HEK293 (cell line): ENCODE results near the gene EIF2D.

Experiments
- CTCF ChIA-PET: fragments of 350-600 bp; formaldehyde crosslinking; extraction: SDS; loops from one replicate; lab custom pipeline; 2021; ENCODE audit warnings: antibody characterized with exemption; lab: Yijun Ruan, JAX
- POLR2A ChIA-PET: fragments of 300-600 bp; formaldehyde crosslinking; extraction: SDS; loops from one replicate; lab custom pipeline; 2020; ENCODE audit warnings: antibody characterized with exemption, inconsistent platforms; lab: Yijun Ruan, JAX
- H3K27ac ChIP-seq: fragments of 200-500 bp; sonication (Bioruptor generic); 2 replicates; pipeline ENCODE4 v1.5.1; 2014; ENCODE audit warnings: low read depth, low read length, control low read depth, inconsistent platforms; ENCODE audit errors: extremely low read depth
- H3K36me3 ChIP-seq, 2 experiments: fragments of 200-500 bp in 1 of 2; sonication (Bioruptor generic) in 1 of 2; 1 replicate in 1 of 2; 2 replicates in 1 of 2; pipeline ENCODE4 v1.5.1; 2014 to 2017; ENCODE audit warnings: inconsistent platforms in 2 of 2, low read length in 2 of 2; ENCODE audit not compliant: control insufficient read depth in 2 of 2, insufficient read depth in 1 of 2
- H3K4me1 ChIP-seq: fragments of 200-500 bp; sonication (Bioruptor generic); 2 replicates; pipeline ENCODE4 v1.5.1; 2014; ENCODE audit warnings: mild to moderate bottlenecking, low read length, inconsistent platforms; ENCODE audit not compliant: control insufficient read depth, insufficient read depth
- H3K4me3 ChIP-seq: 2 replicates; pipeline ENCODE4 v1.5.1; 2011; ENCODE audit warnings: low read depth, mild to moderate bottlenecking, control low read depth, low read length, moderate library complexity
- H3K9me3 ChIP-seq: fragments of 200-500 bp; sonication (Bioruptor generic); 2 replicates; pipeline ENCODE4 v1.5.1; 2014; ENCODE audit warnings: low read depth, low read length, inconsistent platforms; ENCODE audit not compliant: control insufficient read depth, insufficient read depth
- ELK4 ChIP-seq: IDR thresholded peaks from 2 replicates; pipeline ENCODE4 v1.6.1; 2011; ENCODE audit warnings: mild to moderate bottlenecking, low read depth, low read length, borderline replicate concordance
- WT1 ChIP-seq: fragments of 450-650 bp; formaldehyde crosslinking; IDR thresholded peaks from 2 replicates; pipeline ENCODE4 v1.5.1; 2016; ENCODE audit warnings: missing biosample characterization, missing genetic modification characterization
- ZBTB7A ChIP-seq: fragments of 450-650 bp; formaldehyde crosslinking; IDR thresholded peaks from 2 replicates; pipeline ENCODE4 v1.5.1; 2016; ENCODE audit warnings: low read depth, missing biosample characterization, missing genetic modification characterization
- ZFP3 ChIP-seq: fragments of 450-650 bp; formaldehyde crosslinking; IDR thresholded peaks from 2 replicates; pipeline ENCODE4 v1.5.1; 2016; ENCODE audit warnings: low read depth, missing biosample characterization, missing genetic modification characterization
- ZFP69B ChIP-seq: fragments of 450-650 bp; formaldehyde crosslinking; IDR thresholded peaks from 2 replicates; pipeline ENCODE4 v1.5.1; 2016; ENCODE audit warnings: missing biosample characterization, missing genetic modification characterization
- ZNF157 ChIP-seq: fragments of 450-650 bp; formaldehyde crosslinking; IDR thresholded peaks from 2 replicates; pipeline ENCODE4 v1.5.1; 2016; ENCODE audit warnings: missing biosample characterization, missing genetic modification characterization
- ZNF184 ChIP-seq: fragments of 450-650 bp; IDR thresholded peaks from 2 replicates; pipeline ENCODE4 v1.5.1; 2018; ENCODE audit warnings: missing biosample characterization, mild to moderate bottlenecking, missing genetic modification characterization
- ZNF311 ChIP-seq: fragments of 450-650 bp; formaldehyde crosslinking; IDR thresholded peaks from 2 replicates; pipeline ENCODE4 v1.5.1; 2017; ENCODE audit warnings: missing biosample characterization, missing genetic modification characterization, borderline replicate concordance
- ZNF350 ChIP-seq: fragments of 450-650 bp; formaldehyde crosslinking; IDR thresholded peaks from 2 replicates; pipeline ENCODE4 v1.5.0; 2017; ENCODE audit warnings: missing biosample characterization, mild to moderate bottlenecking, missing genetic modification characterization
- ZNF366 ChIP-seq: fragments of 450-650 bp; formaldehyde crosslinking; conservative IDR thresholded peaks from 2 replicates; pipeline ENCODE4 v1.5.1; 2016; ENCODE audit warnings: missing biosample characterization, missing genetic modification characterization
- ZNF394 ChIP-seq: fragments of 450-650 bp; formaldehyde crosslinking; IDR thresholded peaks from 2 replicates; pipeline ENCODE4 v1.5.1; 2016; ENCODE audit warnings: missing biosample characterization, missing genetic modification characterization, mild to moderate bottlenecking, moderate library complexity, borderline replicate concordance
- ZNF423 ChIP-seq: fragments of 450-650 bp; formaldehyde crosslinking; IDR thresholded peaks from 2 replicates; pipeline ENCODE4 v1.5.1; 2016; ENCODE audit warnings: missing biosample characterization, missing genetic modification characterization
- ZNF548 ChIP-seq: fragments of 450-650 bp; formaldehyde crosslinking; IDR thresholded peaks from 2 replicates; pipeline ENCODE4 v1.5.1; 2016; ENCODE audit warnings: missing biosample characterization, missing genetic modification characterization
- ZNF558 ChIP-seq: fragments of 450-650 bp; formaldehyde crosslinking; IDR thresholded peaks from 2 replicates; pipeline ENCODE4 v1.5.1; 2016; ENCODE audit warnings: missing biosample characterization, missing genetic modification characterization
- ZNF707 ChIP-seq: fragments of 450-650 bp; formaldehyde crosslinking; IDR thresholded peaks from 2 replicates; pipeline ENCODE4 v1.5.1; 2016; ENCODE audit warnings: missing biosample characterization, missing genetic modification characterization
- ZNF792 ChIP-seq: fragments of 450-650 bp; formaldehyde crosslinking; IDR thresholded peaks from 2 replicates; pipeline ENCODE4 v1.5.1; 2016; ENCODE audit warnings: missing biosample characterization, missing genetic modification characterization
- TF ChIP-seq, protein P1 (sequence below): fragments of 450-650 bp; formaldehyde crosslinking; IDR thresholded peaks from 2 replicates; pipeline ENCODE4 v1.5.1; 2016; ENCODE audit warnings: missing biosample characterization, missing genetic modification characterization, borderline replicate concordance
- TF ChIP-seq, protein P2 (sequence below): fragments of 450-650 bp; formaldehyde crosslinking; IDR thresholded peaks from 2 replicates; pipeline ENCODE4 v1.5.1; 2016; ENCODE audit warnings: missing biosample characterization, missing genetic modification characterization

EIF2D gene

DNA sequence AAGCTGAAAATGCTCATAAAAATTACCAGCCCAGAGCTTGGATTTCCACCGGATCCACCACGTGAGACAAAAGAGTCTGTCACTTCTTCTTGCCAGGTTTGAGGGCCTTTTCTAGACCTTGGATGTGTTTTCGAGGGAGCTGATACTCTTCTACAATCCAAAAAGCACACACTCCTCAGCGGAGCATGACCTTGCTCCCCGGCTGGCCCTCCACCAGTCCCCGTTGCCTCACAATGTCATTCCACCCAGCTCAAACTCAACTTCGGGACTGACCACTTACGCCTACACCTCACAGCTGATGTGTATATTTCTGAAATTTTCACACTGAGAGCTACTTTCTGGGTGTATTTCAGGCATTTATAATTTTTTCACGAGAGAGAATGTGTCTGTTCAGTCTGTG lies 20.6 kb downstream of the EIF2D start:
- TF ChIP-seq ZNF311 (no peak), ZNF157 (tag by site-specific recombination) (no peak), WT1 (no peak), ZBTB7A (tag by site-specific recombination) (no peak), ZNF548 (tag by site-specific recombination) (no peak), ZNF707 (tag by site-specific recombination) (no peak), ZNF423 (tag by site-specific recombination) (no peak), ZNF366 (no peak), ZNF350 (tag by site-specific recombination) (no peak), ZNF394 (tag by site-specific recombination) (no peak)
- TF ChIP-seq, protein P1, sequence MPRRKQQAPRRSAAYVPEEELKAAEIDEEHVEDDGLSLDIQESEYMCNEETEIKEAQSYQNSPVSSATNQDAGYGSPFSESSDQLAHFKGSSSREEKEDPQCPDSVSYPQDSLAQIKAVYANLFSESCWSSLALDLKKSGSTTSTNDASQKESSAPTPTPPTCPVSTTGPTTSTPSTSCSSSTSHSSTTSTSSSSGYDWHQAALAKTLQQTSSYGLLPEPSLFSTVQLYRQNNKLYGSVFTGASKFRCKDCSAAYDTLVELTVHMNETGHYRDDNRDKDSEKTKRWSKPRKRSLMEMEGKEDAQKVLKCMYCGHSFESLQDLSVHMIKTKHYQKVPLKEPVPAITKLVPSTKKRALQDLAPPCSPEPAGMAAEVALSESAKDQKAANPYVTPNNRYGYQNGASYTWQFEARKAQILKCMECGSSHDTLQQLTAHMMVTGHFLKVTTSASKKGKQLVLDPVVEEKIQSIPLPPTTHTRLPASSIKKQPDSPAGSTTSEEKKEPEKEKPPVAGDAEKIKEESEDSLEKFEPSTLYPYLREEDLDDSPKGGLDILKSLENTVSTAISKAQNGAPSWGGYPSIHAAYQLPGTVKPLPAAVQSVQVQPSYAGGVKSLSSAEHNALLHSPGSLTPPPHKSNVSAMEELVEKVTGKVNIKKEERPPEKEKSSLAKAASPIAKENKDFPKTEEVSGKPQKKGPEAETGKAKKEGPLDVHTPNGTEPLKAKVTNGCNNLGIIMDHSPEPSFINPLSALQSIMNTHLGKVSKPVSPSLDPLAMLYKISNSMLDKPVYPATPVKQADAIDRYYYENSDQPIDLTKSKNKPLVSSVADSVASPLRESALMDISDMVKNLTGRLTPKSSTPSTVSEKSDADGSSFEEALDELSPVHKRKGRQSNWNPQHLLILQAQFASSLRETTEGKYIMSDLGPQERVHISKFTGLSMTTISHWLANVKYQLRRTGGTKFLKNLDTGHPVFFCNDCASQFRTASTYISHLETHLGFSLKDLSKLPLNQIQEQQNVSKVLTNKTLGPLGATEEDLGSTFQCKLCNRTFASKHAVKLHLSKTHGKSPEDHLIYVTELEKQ: no peak
- Histone ChIP-seq H3K36me3 (peaks cover 27 to 93% of the 10 kb centered on the region in 2 experiments), H3K4me3 (no peak overlapping the region), H3K4me1 (no peaks in the 10 kb centered on the region), H3K27ac (no peak overlapping the region), H3K9me3 (no peaks in the 10 kb centered on the region)
- ChIA-PET CTCF (interaction anchor here (1.0 to 4.7 kb wide), 6 partner anchors 8 to 102 kb away, joined by 5 to 28 read pairs (median 8); no protein-coding TSS in a partner anchor), POLR2A (interaction anchor here (0.6 kb wide), 1 partner anchor 642 kb away, joined by 3 read pairs; no protein-coding TSS in a partner anchor)

DNA sequence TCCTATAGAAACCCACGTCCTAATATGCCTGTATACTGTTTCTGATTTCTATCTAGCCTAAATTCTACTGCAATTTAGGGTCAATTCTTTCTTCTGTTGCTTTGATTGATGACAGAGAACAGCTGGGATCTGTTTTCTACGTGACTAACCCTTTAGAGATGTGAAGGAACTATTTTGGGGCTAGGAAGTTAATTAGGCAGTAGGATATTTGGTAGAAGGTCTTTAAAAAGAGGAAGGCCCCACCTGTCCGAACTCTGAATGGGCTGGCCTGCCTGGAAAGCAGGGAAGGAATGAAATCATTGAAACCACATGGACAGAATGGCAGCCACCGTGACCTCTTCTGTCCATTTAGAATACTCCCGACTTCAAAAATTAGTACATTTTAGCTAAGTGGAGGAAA lies 21.0 kb downstream of the EIF2D start:
- Histone ChIP-seq H3K36me3 (peaks cover 24 to 93% of the 10 kb centered on the region in 2 experiments), H3K4me1 (no peaks in the 10 kb centered on the region), H3K27ac (no peak overlapping the region), H3K9me3 (no peaks in the 10 kb centered on the region), H3K4me3 (no peak overlapping the region)
- ChIA-PET CTCF (interaction anchor here (1.0 to 4.7 kb wide), 6 partner anchors 8 to 102 kb away, joined by 5 to 28 read pairs (median 8); no protein-coding TSS in a partner anchor), POLR2A (no interaction called here)
- TF ChIP-seq ZFP3 (tag by site-specific recombination): no peak
- no peak for TF ChIP-seq ZNF792
- TF ChIP-seq, protein P2, sequence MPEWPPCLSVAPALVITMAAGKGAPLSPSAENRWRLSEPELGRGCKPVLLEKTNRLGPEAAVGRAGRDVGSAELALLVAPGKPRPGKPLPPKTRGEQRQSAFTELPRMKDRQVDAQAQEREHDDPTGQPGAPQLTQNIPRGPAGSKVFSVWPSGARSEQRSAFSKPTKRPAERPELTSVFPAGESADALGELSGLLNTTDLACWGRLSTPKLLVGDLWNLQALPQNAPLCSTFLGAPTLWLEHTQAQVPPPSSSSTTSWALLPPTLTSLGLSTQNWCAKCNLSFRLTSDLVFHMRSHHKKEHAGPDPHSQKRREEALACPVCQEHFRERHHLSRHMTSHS (tag by site-specific recombination): no peak
- TF ChIP-seq ZNF558: no peak
- no peak for TF ChIP-seq ELK4
- no peak for TF ChIP-seq ZFP69B (tag by site-specific recombination)
- no peak for TF ChIP-seq ZNF184 (tag by site-specific recombination)
